H1 (cell line): Measurements from ENCODE around the gene THOC5. TPM values are rescaled to one million over a fixed set of nuclear protein-coding genes. Genes with fewer than 3 reads are reported as not detected.

ENCODE experiments used
- CTCF ChIA-PET: fragments of 300-600 bp; sonication (Branson Sonifier 250); formaldehyde crosslinking; loops from one replicate; lab custom pipeline; 2021; ENCODE audit not compliant: partially characterized antibody; lab: Charles Lee
- POLR2A ChIA-PET: fragments of 300-600 bp; sonication (Branson Sonifier 250); formaldehyde crosslinking; loops from one replicate; lab custom pipeline; 2021; ENCODE audit warnings: inconsistent platforms; ENCODE audit not compliant: partially characterized antibody; lab: Charles Lee
- DNase-seq, 2 experiments: peaks; one replicate each; pipeline versions ENCODE4 v3.0.0 to v3.0.0-alpha.2; 2010 to 2022; ENCODE audit warnings: low spot score in 2 of 2, low read depth in 1 of 2, mixed read lengths in 1 of 2
- FAIRE-seq: peaks from 2 replicates; lab custom pipeline; 2011; peaks lifted over from hg19 to GRCh38; lab: Jason Lieb, UNC
- H2AFZ ChIP-seq: 2 replicates; pipeline ENCODE4 v1.8.1; 2012; ENCODE audit warnings: low read length, inconsistent platforms
- H2AK5ac ChIP-seq: 2 replicates; pipeline ENCODE4 v1.6.1; 2013; ENCODE audit warnings: low read depth, low read length
- H2BK120ac ChIP-seq: replicated peaks from 2 replicates; pipeline ENCODE3; 2013; ENCODE audit warnings: low read depth, low read length, inconsistent platforms
- H2BK12ac ChIP-seq: 2 replicates; pipeline ENCODE4 v1.6.1; 2013; ENCODE audit warnings: low read depth, low read length
- H2BK15ac ChIP-seq: 2 replicates; pipeline ENCODE4 v1.6.1; 2013; ENCODE audit warnings: low read length
- H2BK20ac ChIP-seq: 2 replicates; pipeline ENCODE4 v1.6.1; 2013; ENCODE audit warnings: low read length
- H2BK5ac ChIP-seq: 2 replicates; pipeline ENCODE4 v1.6.1; 2013; ENCODE audit warnings: low read depth, low read length
- H3K14ac ChIP-seq: 2 replicates; pipeline ENCODE4 v1.6.1; 2013; ENCODE audit warnings: inconsistent platforms; ENCODE audit not compliant: insufficient read length
- H3K18ac ChIP-seq: 2 replicates; pipeline ENCODE4 v1.6.1; 2013; ENCODE audit warnings: low read length; ENCODE audit errors: extremely low read depth
- H3K23ac ChIP-seq: 2 replicates; pipeline ENCODE4 v1.6.1; 2013; ENCODE audit warnings: inconsistent platforms; ENCODE audit not compliant: insufficient read length
- H3K23me2 ChIP-seq: 2 replicates; pipeline ENCODE4 v1.6.1; 2013; ENCODE audit warnings: low read depth, low read length
- H3K27ac ChIP-seq: 2 replicates; pipeline ENCODE4 v1.6.1; 2011; ENCODE audit warnings: low read depth, low read length, inconsistent platforms
- H3K27me3 ChIP-seq, 4 experiments: replicated peaks in 1 of 4; 1 replicate in 1 of 4; 2 replicates in 3 of 4; pipeline versions ENCODE4 v1.6.1 to v1.8.1; 2011 to 2013; ENCODE audit warnings: low read length in 3 of 4, mild to moderate bottlenecking in 3 of 4, inconsistent platforms in 2 of 4, mixed read lengths in 2 of 4, moderate library complexity in 1 of 4; ENCODE audit not compliant: control insufficient read depth in 3 of 4, insufficient read depth in 3 of 4; ENCODE audit errors: extremely low read depth in 1 of 4
- H3K36me3 ChIP-seq, 4 experiments: 2 replicates each; pipeline versions ENCODE4 v1.6.1 to v1.8.1; 2011 to 2013; ENCODE audit warnings: mild to moderate bottlenecking in 4 of 4, low read length in 3 of 4, moderate library complexity in 2 of 4, control low read depth in 1 of 4, inconsistent platforms in 1 of 4; ENCODE audit not compliant: insufficient read depth in 4 of 4, control insufficient read depth in 2 of 4
- H3K4ac ChIP-seq: replicated peaks from 2 replicates; pipeline ENCODE3; 2013; ENCODE audit warnings: low read length, low read depth, mixed read lengths, inconsistent platforms; ENCODE audit not compliant: insufficient read length
- H3K4me1 ChIP-seq, 4 experiments: replicated peaks in 1 of 4; 1 replicate in 1 of 4; 2 replicates in 3 of 4; pipeline versions ENCODE4 v1.6.1 to v1.8.1; 2011 to 2013; ENCODE audit warnings: low read length in 3 of 4, inconsistent platforms in 2 of 4, mixed read lengths in 1 of 4; ENCODE audit not compliant: insufficient read depth in 4 of 4, control insufficient read depth in 3 of 4
- H3K4me2 ChIP-seq, 2 experiments: 2 replicates each; pipeline versions ENCODE4 v1.6.1 to v1.8.1; 2011 to 2013; ENCODE audit warnings: low read depth in 2 of 2, low read length in 2 of 2, control low read depth in 1 of 2, inconsistent platforms in 1 of 2, mild to moderate bottlenecking in 1 of 2; ENCODE audit not compliant: insufficient read depth in 1 of 2
- H3K4me3 ChIP-seq, 4 experiments: fragments of 200-600, 300-600 bp in 1 of 4; sonication (generic), shearing (Covaris generic), sonication (Bioruptor Twin) in 1 of 4; 2 replicates each; pipeline versions ENCODE4 v1.5.1 to v1.8.1; 2011 to 2016; ENCODE audit warnings: low read length in 4 of 4, low read depth in 3 of 4, control low read depth in 2 of 4, inconsistent platforms in 2 of 4, mild to moderate bottlenecking in 2 of 4, mixed read lengths in 1 of 4, moderate library complexity in 1 of 4; ENCODE audit not compliant: insufficient read depth in 2 of 4; ENCODE audit errors: extremely low read depth in 1 of 4
- H3K56ac ChIP-seq: replicated peaks from 2 replicates; pipeline ENCODE3; 2013; ENCODE audit warnings: low read depth, mild to moderate bottlenecking, mixed read lengths, low read length, inconsistent platforms; ENCODE audit not compliant: insufficient read length
- H3K79me1 ChIP-seq: 2 replicates; pipeline ENCODE4 v1.6.1; 2013; ENCODE audit warnings: low read depth, low read length, control low read depth
- H3K79me2 ChIP-seq, 2 experiments: 2 replicates each; pipeline versions ENCODE4 v1.6.1 to v1.8.1; 2012 to 2013; ENCODE audit warnings: low read length in 2 of 2, mild to moderate bottlenecking in 2 of 2, inconsistent platforms in 1 of 2; ENCODE audit not compliant: insufficient read depth in 2 of 2, control insufficient read depth in 1 of 2
- H3K9ac ChIP-seq, 4 experiments: replicated peaks in 1 of 4; 1 replicate in 1 of 4; 2 replicates in 3 of 4; pipeline versions ENCODE4 v1.6.1 to v1.8.1; 2011 to 2013; ENCODE audit warnings: low read depth in 3 of 4, low read length in 3 of 4, control low read depth in 2 of 4, mild to moderate bottlenecking in 2 of 4, moderate library complexity in 2 of 4, inconsistent platforms in 1 of 4; ENCODE audit errors: extremely low read depth in 1 of 4
- H3K9me3 ChIP-seq, 2 experiments: 2 replicates each; pipeline versions ENCODE4 v1.6.1 to v1.8.1; 2012 to 2013; ENCODE audit warnings: mild to moderate bottlenecking in 2 of 2, moderate library complexity in 2 of 2, control low read depth in 1 of 2, inconsistent platforms in 1 of 2, low read depth in 1 of 2, low read length in 1 of 2, mixed read lengths in 1 of 2; ENCODE audit not compliant: insufficient read depth in 2 of 2
- H4K20me1 ChIP-seq, 2 experiments: replicated peaks in 1 of 2; 2 replicates each; pipeline versions ENCODE3 to v1.8.1; 2011 to 2013; ENCODE audit warnings: inconsistent platforms in 2 of 2, low read length in 2 of 2, mild to moderate bottlenecking in 1 of 2; ENCODE audit not compliant: insufficient read depth in 2 of 2, control insufficient read depth in 1 of 2
- H4K5ac ChIP-seq: 2 replicates; pipeline ENCODE4 v1.6.1; 2013; ENCODE audit warnings: low read length, low read depth, mixed read lengths, inconsistent platforms; ENCODE audit not compliant: insufficient read length
- H4K8ac ChIP-seq: 2 replicates; pipeline ENCODE4 v1.8.0; 2013; ENCODE audit warnings: mild to moderate bottlenecking, moderate library complexity, low read length, inconsistent platforms; ENCODE audit not compliant: insufficient read depth; ENCODE audit errors: extremely low read depth
- H4K91ac ChIP-seq: replicated peaks from 2 replicates; pipeline ENCODE3; 2013; ENCODE audit warnings: low read length, mixed read lengths, inconsistent platforms; ENCODE audit not compliant: insufficient read length
- E2F6 ChIP-seq: IDR thresholded peaks from 2 replicates; pipeline ENCODE4 v1.6.1; 2012; ENCODE audit warnings: inconsistent platforms
- HDAC6 ChIP-seq: IDR thresholded peaks from one replicate; pipeline ENCODE4 v1.7.1; 2012; ENCODE audit warnings: low read depth, mild to moderate bottlenecking, inconsistent platforms, low read length, moderate library complexity
- KDM1A ChIP-seq: fragments of 200-600, 300-600 bp; sonication (generic); IDR thresholded peaks from 2 replicates; pipeline ENCODE4 v1.7.1; 2016; ENCODE audit warnings: mild to moderate bottlenecking, low read length, borderline replicate concordance
- MAX ChIP-seq: IDR thresholded peaks from 2 replicates; pipeline ENCODE4 v1.6.1; 2012; ENCODE audit warnings: inconsistent platforms
- SAP30 ChIP-seq: fragments of 300-600 bp; sonication (generic); IDR thresholded peaks from 2 replicates; pipeline ENCODE4 v1.7.1; 2012; ENCODE audit warnings: low read length, moderate library complexity, mild to moderate bottlenecking, inconsistent platforms; ENCODE audit not compliant: insufficient read depth, insufficient replicate concordance
- WGBS, 2 experiments: shearing (Covaris generic) in 1 of 2; methylation state at CpG; one replicate each; pipeline versions ENCODE4 v1.1.6 to v1.1.7; 2013 to 2015; ENCODE audit warnings: low lambda C conversion rate in 2 of 2, mixed read lengths in 2 of 2, inconsistent platforms in 1 of 2, low coverage in 1 of 2, missing lambda C conversion rate in 1 of 2; ENCODE audit not compliant: insufficient replicate concordance in 2 of 2, insufficient coverage in 1 of 2, insufficient read length in 1 of 2; ENCODE audit errors: extremely low coverage in 1 of 2, missing lambda C conversion rate in 1 of 2; 5-methylcytosine and 5-hydroxymethylcytosine counted together
- long read RNA-seq, 2 experiments: library from RNA in 1 of 2; library from capped mRNA in 1 of 2; stranded (forward); transcript quantifications; one replicate each; pipeline ENCODE4 v2.0.0, GENCODE V29; 2021; ENCODE audit warnings: inconsistent platforms in 1 of 2
- polyA minus RNA-seq, 3 experiments: library from RNA; depleted of rRNA, polyadenylated mRNA; stranded (reverse); fragments of >200 nt; gene quantifications; 1 replicate in 2 of 3; 2 replicates in 1 of 3; pipeline ENCODE4 v1.2.3, GENCODE V29; 2011
- polyA plus RNA-seq, 7 experiments: library from polyadenylated mRNA; depleted of rRNA in 3 of 7; stranded (reverse) in 5 of 7; unstranded in 2 of 7; fragments of >200 nt in 5 of 7; fragments of 200-250 nt in 2 of 7; gene quantifications; 1 replicate in 5 of 7; 2 replicates in 1 of 7; 4 replicates in 1 of 7; pipeline versions ENCODE4 v1.2.1 to v1.2.3, GENCODE V29; 2011 to 2013; ENCODE audit warnings: missing spikeins in 2 of 7, mixed read lengths in 2 of 7
- total RNA-seq: library from RNA; stranded (reverse); fragmentation: NEBNext Ultra II Directional; extraction: Animal tissue kit (Norgen Biotek cat#: 25700); gene quantifications from 2 replicates; pipeline ENCODE4 v1.2.1, GENCODE V29; 2021

THOC5 gene
- 61.5 and 65.7 TPM in 2 replicates for total RNA-seq
- polyA plus RNA-seq (2011; rRNA removed) = 27.7 and 30.3 TPM in 2 replicates
- polyA plus RNA-seq (2011; cell fraction: cytosol; rRNA removed) = 37.9 TPM
- polyA plus RNA-seq (2011; cell fraction: nucleus; rRNA removed) = 55.6 TPM
- polyA plus RNA-seq (2012, experiment 1 of 2) = 30.9 to 46.1 TPM (median 37.8 TPM) in 4 replicates
- 25.7 TPM for polyA plus RNA-seq (2012, experiment 2 of 2)
- polyA plus RNA-seq (2013, experiment 1 of 2) = 21.0 TPM
- polyA plus RNA-seq (2013, experiment 2 of 2) = 21.9 TPM
- polyA minus RNA-seq (2011; rRNA and poly(A)+ RNA removed) = 80.8 and 82.5 TPM in 2 replicates
- polyA minus RNA-seq (2011; cell fraction: cytosol; rRNA and poly(A)+ RNA removed) = 54.2 TPM
- polyA minus RNA-seq (2011; cell fraction: nucleus; rRNA and poly(A)+ RNA removed) = 34.1 TPM
- long read RNA-seq, experiment 1, full-length matches to known transcripts = 10 of 45 reads
- long read RNA-seq, experiment 1, partial matches to known transcripts = 25 of 45 reads
- long read RNA-seq, experiment 1, other reads (novel, unspliced or antisense) = 10 of 45 reads
- long read RNA-seq, experiment 2, full-length matches to known transcripts = 15 of 20 reads
- long read RNA-seq, experiment 2, partial matches to known transcripts = 3 of 20 reads
- long read RNA-seq, experiment 2, other reads (novel, unspliced or antisense) = 2 of 20 reads

GRCh38 chr22:29553351-29554224 is at the start of gene THOC5:
Gene THOC5, minus strand, starts transcription at chr22:29553757. Its CDS starts 4,610 bp downstream, at chr22:29549147.
- H4K91ac ChIP-seq = peak within 1 kb of the TSS; percentile 15
- peaks cover 21 to 41% (median 37%) of the 10 kb centered on the region in 4 experiments for H3K36me3 ChIP-seq
- peak within 1 kb of the TSS; percentile 61; the same call in 1 of the 2 replicates for H2AFZ ChIP-seq
- H3K56ac ChIP-seq = peak within 1 kb of the TSS; percentile 34
- H2BK5ac ChIP-seq = peak within 1 kb of the TSS; percentile 93
- peaks cover 0 to 7% of the 10 kb centered on the region in 2 experiments; a peak in 1 of 4 replicates for H3K9me3 ChIP-seq
- peak; percentile 70 to 90 for DNase-seq
- H4K20me1 ChIP-seq = no peaks in the 10 kb centered on the region
- peak within 1 kb of the TSS; percentile 70 for H4K5ac ChIP-seq
- H3K18ac ChIP-seq = peak within 1 kb of the TSS; percentile 93
- peak within 1 kb of the TSS; percentile 39; the same call in 1 of the 2 replicates for H4K8ac ChIP-seq
- H3K9ac ChIP-seq = peak within 1 kb of the TSS; percentile 67 to 90 (median 82)
- peak within 1 kb of the TSS; percentile 62 to 98 (median 80) for H3K4me3 ChIP-seq
- H3K14ac ChIP-seq = no peak within 1 kb of the TSS
- ChIA-PET CTCF (interaction anchor here (0.6 to 2.2 kb wide), 10 partner anchors 9 to 190 kb away, joined by 3 to 17 read pairs (median 4); no protein-coding TSS in a partner anchor), POLR2A (interaction anchor here (0.7 to 5.0 kb wide), 30 partner anchors 8 to 251 kb away, joined by 3 to 43 read pairs (median 4); partner anchors contain the start of genes AP1B1, GAS2L1 and NIPSNAP1)
- H3K23ac ChIP-seq = no peak within 1 kb of the TSS
- no peak for FAIRE-seq
- H3K4me2 ChIP-seq = peak within 1 kb of the TSS; percentile 74 to 83
- 5% methylated on average over 35 of the region's 44 CpGs; no CpG with 5 or more reads in 1 of the 2 experiments for WGBS, 2 experiments
- no peak within 1 kb of the TSS for H2BK20ac ChIP-seq
- H3K4me1 ChIP-seq = no peaks in the 10 kb centered on the region
- H2BK15ac ChIP-seq = no peak within 1 kb of the TSS; the same call in 1 of the 2 replicates
- peak within 1 kb of the TSS; percentile 64; the same call in 1 of the 2 replicates for H3K27ac ChIP-seq
- peak within 1 kb of the TSS; percentile 84; the same call in 1 of the 2 replicates for H2BK12ac ChIP-seq
- peak within 1 kb of the TSS; percentile 36 for H3K4ac ChIP-seq
- 0 out of 2 replicates have a peak within 1 kb of the TSS, but pooled peaks have one; percentile 54 for H2AK5ac ChIP-seq
- H3K79me1 ChIP-seq = no peaks in the 10 kb centered on the region
- peaks cover 3% of the 10 kb centered on the region; the same call in 1 of the 2 replicates for H3K23me2 ChIP-seq
- no peaks in the 10 kb centered on the region for H3K27me3 ChIP-seq
- H3K79me2 ChIP-seq = peaks cover 0 to 15% of the 10 kb centered on the region in 2 experiments; a peak in 1 of 4 replicates
- H2BK120ac ChIP-seq = no peak within 1 kb of the TSS
- TF ChIP-seq HDAC6 (no peak), SAP30 (no peak), E2F6 (no peak), KDM1A (no peak), MAX (peak; percentile 96)
